ENCODE data around the gene HDAC4. TPM values are rescaled to one million over a fixed set of nuclear protein-coding genes. Genes with fewer than 3 reads are reported as not detected.

Gene HDAC4
- total and polyA plus RNA-seq, 2 donors (not counting 1 experiment from before 2014, with no cell fraction given) = 13.5 to 46.0 TPM

DNA sequence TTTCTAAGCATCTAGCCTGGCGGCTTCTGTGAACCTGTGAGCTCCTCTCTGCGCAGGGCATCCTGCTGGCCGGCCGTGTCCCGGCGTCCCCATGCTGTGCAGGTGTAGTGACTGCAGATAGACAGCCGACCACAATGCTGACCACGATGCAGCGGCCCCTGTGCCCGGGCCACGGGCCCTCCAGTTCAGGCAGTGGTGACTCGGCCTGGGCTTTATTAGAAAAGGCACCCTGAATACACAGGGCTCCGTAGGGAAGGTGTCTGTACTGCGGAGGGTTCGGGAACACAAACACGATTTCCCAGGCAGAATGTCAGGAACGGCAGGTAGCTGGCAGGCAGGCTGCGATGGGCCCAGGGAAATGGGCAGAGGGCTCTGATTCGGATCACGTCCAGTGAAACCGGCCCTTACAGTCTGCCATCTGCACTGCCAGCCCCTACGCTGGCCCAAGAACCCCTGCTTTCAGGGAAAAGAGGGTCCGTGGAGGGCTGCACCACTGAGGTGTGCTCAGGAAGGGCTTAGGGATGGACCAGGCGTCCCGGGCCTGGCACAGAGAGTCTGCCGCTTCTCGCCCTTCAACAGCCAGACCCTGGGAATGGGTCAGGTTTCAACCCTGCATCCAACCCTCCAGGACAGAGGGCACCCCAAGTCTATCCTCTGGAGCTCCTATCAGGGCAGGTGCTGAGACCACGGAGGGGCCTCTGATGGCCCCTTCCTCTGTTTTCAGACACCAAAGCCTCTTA lies 196.5 kb downstream of the HDAC4 start:
- H3K9me3 ChIP-seq (ENCODE audit: control extremely low read depth in 1 of 3, control insufficient read depth in 2 of 3, insufficient read depth in 1 of 3, low read length in 2 of 3) = no peaks in the 10 kb centered on the region
- TF ChIP-seq EZH2 (IDR thresholded peaks at IDR 0.05; ENCODE audit: borderline replicate concordance, insufficient read depth, low read depth, low read length, poor library complexity, severe bottlenecking) (no peak), CTCF (IDR thresholded peaks at IDR 0.05) (no peak)
- peaks cover 18% of the 10 kb centered on the region for H4K20me1 ChIP-seq (ENCODE audit: control insufficient read depth, insufficient read depth, low read length, poor library complexity, severe bottlenecking)
- no peaks in the 10 kb centered on the region for H3K4me1 ChIP-seq (ENCODE audit: control insufficient read depth in 2 of 2, insufficient read depth in 2 of 2, low read length in 2 of 2)
- POLR2A ChIA-PET = no interaction called here
- Mint-ChIP-seq H3K27me3 (no peaks in the 10 kb centered on the region), H3K27ac (no peak overlapping the region), H3K9me3 (ENCODE audit: insufficient read depth) (no peaks in the 10 kb centered on the region), H3K4me3 (no peak overlapping the region), H3K4me1 (peaks cover 8% of the 10 kb centered on the region)
- H3K9ac ChIP-seq (ENCODE audit: low read length) = no peak overlapping the region
- DNase-seq (no peak), ATAC-seq (ENCODE audit: low read depth) (no peak)
- H3K27ac ChIP-seq (ENCODE audit: low read length in 2 of 2) = no peak overlapping the region
- no peak overlapping the region for H3K4me2 ChIP-seq (replicated peaks; ENCODE audit: low read depth, low read length, poor library complexity, severe bottlenecking)
- H3K4me3 ChIP-seq (ENCODE audit: control extremely low read depth in 1 of 5, extremely low read depth in 1 of 5, insufficient read depth in 1 of 5, low read depth in 2 of 5, low read length in 4 of 5) = no peak overlapping the region
- peaks cover 22% of the 10 kb centered on the region for H3K79me2 ChIP-seq (ENCODE audit: control insufficient read depth, insufficient read depth, low read length)
- no peak overlapping the region for H2AFZ ChIP-seq (ENCODE audit: insufficient read depth, low read depth, low read length, poor library complexity, severe bottlenecking)
- 98% methylated on average over 28 of the region's 28 CpGs for WGBS (ENCODE audit: insufficient coverage)
- no peaks in the 10 kb centered on the region for H3K27me3 ChIP-seq (replicated peaks in 1 of 4; ENCODE audit: control extremely low read depth in 1 of 4, control insufficient read depth in 3 of 4, insufficient read depth in 4 of 4, low read length in 3 of 4)
- CTCF ChIA-PET = no interaction called here
- H3K36me3 ChIP-seq (replicated peaks in 1 of 2; ENCODE audit: control extremely low read depth in 1 of 2, control insufficient read depth in 1 of 2, extremely low read depth in 1 of 2, insufficient read depth in 2 of 2, low read length in 1 of 2) = no peaks in the 10 kb centered on the region
- intact Hi-C loops (cut with micrococcal nuclease) = no loop called here

DNA sequence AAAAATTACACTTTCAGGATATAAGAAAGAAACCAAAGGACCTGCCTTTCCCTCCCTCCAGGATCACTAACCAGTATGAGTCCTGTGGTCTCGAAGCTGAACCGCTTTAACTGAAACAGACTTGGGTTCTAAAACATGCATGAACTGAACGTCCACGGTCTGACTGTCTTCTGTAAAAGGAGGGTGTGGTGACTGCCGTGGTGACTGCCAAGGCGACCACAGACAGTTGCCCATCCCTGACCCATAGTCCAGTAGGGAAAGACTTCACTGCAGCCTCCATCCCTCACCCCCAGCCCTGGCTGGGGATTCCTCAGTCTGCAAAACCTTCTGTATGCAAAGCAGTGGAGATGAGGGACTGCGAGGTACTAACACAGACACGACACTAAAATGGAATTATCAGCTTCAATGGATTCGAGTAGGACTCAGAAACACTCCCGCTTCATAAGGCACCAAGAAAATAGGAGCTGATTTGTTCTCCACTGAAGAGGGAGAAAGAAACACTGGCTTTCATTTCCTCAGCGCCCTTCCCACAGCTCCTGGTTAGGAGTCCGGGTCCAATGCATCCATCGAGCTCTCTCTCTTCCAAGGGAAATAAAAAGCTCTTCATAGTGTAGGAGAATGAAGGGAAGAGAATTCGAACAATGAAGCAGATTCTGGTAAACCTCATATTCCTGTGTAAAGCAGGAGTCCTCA lies 197.2 kb downstream of the HDAC4 start:
- TF ChIP-seq EZH2 (IDR thresholded peaks at IDR 0.05; ENCODE audit: borderline replicate concordance, insufficient read depth, low read depth, low read length, poor library complexity, severe bottlenecking) (no peak), CTCF (IDR thresholded peaks at IDR 0.05) (no peak)
- no peak overlapping the region for H3K4me3 Mint-ChIP-seq
- Histone ChIP-seq H3K4me1 (ENCODE audit: control insufficient read depth in 2 of 2, insufficient read depth in 2 of 2, low read length in 2 of 2) (no peaks in the 10 kb centered on the region), H3K9ac (ENCODE audit: low read length) (no peak overlapping the region), H3K36me3 (replicated peaks in 1 of 2; ENCODE audit: control extremely low read depth in 1 of 2, control insufficient read depth in 1 of 2, extremely low read depth in 1 of 2, insufficient read depth in 2 of 2, low read length in 1 of 2) (peaks cover 0 to under 1% of the 10 kb centered on the region in 2 experiments), H3K4me2 (replicated peaks; ENCODE audit: low read depth, low read length, poor library complexity, severe bottlenecking) (no peak overlapping the region), H3K4me3 (ENCODE audit: control extremely low read depth in 1 of 5, extremely low read depth in 1 of 5, insufficient read depth in 1 of 5, low read depth in 2 of 5, low read length in 4 of 5) (no peak overlapping the region), H4K20me1 (ENCODE audit: control insufficient read depth, insufficient read depth, low read length, poor library complexity, severe bottlenecking) (peaks cover 18% of the 10 kb centered on the region), H3K27ac (ENCODE audit: low read length in 2 of 2) (no peak overlapping the region), H3K9me3 (ENCODE audit: control extremely low read depth in 1 of 3, control insufficient read depth in 2 of 3, insufficient read depth in 1 of 3, low read length in 2 of 3) (no peaks in the 10 kb centered on the region), H3K79me2 (ENCODE audit: control insufficient read depth, insufficient read depth, low read length) (peaks cover 19% of the 10 kb centered on the region), H3K27me3 (replicated peaks in 1 of 4; ENCODE audit: control extremely low read depth in 1 of 4, control insufficient read depth in 3 of 4, insufficient read depth in 4 of 4, low read length in 3 of 4) (no peaks in the 10 kb centered on the region), H2AFZ (ENCODE audit: insufficient read depth, low read depth, low read length, poor library complexity, severe bottlenecking) (no peak overlapping the region)
- H3K27me3 Mint-ChIP-seq = no peaks in the 10 kb centered on the region
- POLR2A ChIA-PET = no interaction called here
- ATAC-seq (ENCODE audit: low read depth) (no peak), DNase-seq (no peak)
- intact Hi-C loops (cut with micrococcal nuclease) = no loop called here
- no peaks in the 10 kb centered on the region for H3K9me3 Mint-ChIP-seq (ENCODE audit: insufficient read depth)
- CTCF ChIA-PET = no interaction called here
- peaks cover 8% of the 10 kb centered on the region for H3K4me1 Mint-ChIP-seq
- 98% methylated on average over 10 of the region's 14 CpGs for WGBS (ENCODE audit: insufficient coverage)
- no peak overlapping the region for H3K27ac Mint-ChIP-seq
